ENCODE measurements around the gene POLN.

Gene POLN

GRCh38 chr4:2071252-2071911, 170.5 kb downstream of the POLN start:
- H3K9me3 ChIP-seq (ENCODE audit: control insufficient read depth in 2 of 2, low read length in 2 of 2): no peaks in the 10 kb centered on the region
- peaks cover 2 to 5% of the 10 kb centered on the region in 2 donors for H3K27me3 ChIP-seq (ENCODE audit: control insufficient read depth in 1 of 2, insufficient read depth in 2 of 2, low read length in 2 of 2)
- no peak overlapping the region for H3K9ac ChIP-seq (ENCODE audit: low read length in 2 of 2)
- H3K4me1 ChIP-seq (ENCODE audit: control insufficient read depth, insufficient read depth, low read length): no peaks in the 10 kb centered on the region
- H3K36me3 ChIP-seq (ENCODE audit: control insufficient read depth in 2 of 2, insufficient read depth in 2 of 2, low read length in 2 of 2): no peaks in the 10 kb centered on the region
- H3K27ac ChIP-seq (ENCODE audit: low read length): no peak overlapping the region
- no peak overlapping the region for H3K4me3 ChIP-seq (ENCODE audit: low read length in 2 of 2)

GRCh38 chr4:2070421-2071251, 171.3 kb downstream of the POLN start:
- peaks cover 2 to 5% of the 10 kb centered on the region in 2 donors for H3K27me3 ChIP-seq (ENCODE audit: control insufficient read depth in 1 of 2, insufficient read depth in 2 of 2, low read length in 2 of 2)

GRCh38 chr4:2069986-2070385, 171.9 kb downstream of the POLN start:
- H3K36me3 ChIP-seq (ENCODE audit: control insufficient read depth in 2 of 2, insufficient read depth in 2 of 2, low read length in 2 of 2): no peaks in the 10 kb centered on the region
- H3K9me3 ChIP-seq (ENCODE audit: control insufficient read depth in 2 of 2, low read length in 2 of 2): no peaks in the 10 kb centered on the region
- H3K27ac ChIP-seq (ENCODE audit: low read length): no peak overlapping the region
- peaks cover 2 to 5% of the 10 kb centered on the region in 2 donors for H3K27me3 ChIP-seq (ENCODE audit: control insufficient read depth in 1 of 2, insufficient read depth in 2 of 2, low read length in 2 of 2)
- no peaks in the 10 kb centered on the region for H3K4me1 ChIP-seq (ENCODE audit: control insufficient read depth, insufficient read depth, low read length)
- H3K4me3 ChIP-seq (ENCODE audit: low read length in 2 of 2): no peak overlapping the region
- no peak overlapping the region for H3K9ac ChIP-seq (ENCODE audit: low read length in 2 of 2)

More at GRCh38 chr4:2070421-2071251, 171.3 kb downstream of the POLN start:
- H3K36me3 ChIP-seq (ENCODE audit: control insufficient read depth in 2 of 2, insufficient read depth in 2 of 2, low read length in 2 of 2): no peaks in the 10 kb centered on the region
- H3K27ac ChIP-seq (ENCODE audit: low read length): no peak overlapping the region
- H3K4me1 ChIP-seq (ENCODE audit: control insufficient read depth, insufficient read depth, low read length): no peaks in the 10 kb centered on the region
- no peaks in the 10 kb centered on the region for H3K9me3 ChIP-seq (ENCODE audit: control insufficient read depth in 2 of 2, low read length in 2 of 2)
- H3K4me3 ChIP-seq (ENCODE audit: low read length in 2 of 2): no peak overlapping the region
- no peak overlapping the region for H3K9ac ChIP-seq (ENCODE audit: low read length in 2 of 2)

DNA sequence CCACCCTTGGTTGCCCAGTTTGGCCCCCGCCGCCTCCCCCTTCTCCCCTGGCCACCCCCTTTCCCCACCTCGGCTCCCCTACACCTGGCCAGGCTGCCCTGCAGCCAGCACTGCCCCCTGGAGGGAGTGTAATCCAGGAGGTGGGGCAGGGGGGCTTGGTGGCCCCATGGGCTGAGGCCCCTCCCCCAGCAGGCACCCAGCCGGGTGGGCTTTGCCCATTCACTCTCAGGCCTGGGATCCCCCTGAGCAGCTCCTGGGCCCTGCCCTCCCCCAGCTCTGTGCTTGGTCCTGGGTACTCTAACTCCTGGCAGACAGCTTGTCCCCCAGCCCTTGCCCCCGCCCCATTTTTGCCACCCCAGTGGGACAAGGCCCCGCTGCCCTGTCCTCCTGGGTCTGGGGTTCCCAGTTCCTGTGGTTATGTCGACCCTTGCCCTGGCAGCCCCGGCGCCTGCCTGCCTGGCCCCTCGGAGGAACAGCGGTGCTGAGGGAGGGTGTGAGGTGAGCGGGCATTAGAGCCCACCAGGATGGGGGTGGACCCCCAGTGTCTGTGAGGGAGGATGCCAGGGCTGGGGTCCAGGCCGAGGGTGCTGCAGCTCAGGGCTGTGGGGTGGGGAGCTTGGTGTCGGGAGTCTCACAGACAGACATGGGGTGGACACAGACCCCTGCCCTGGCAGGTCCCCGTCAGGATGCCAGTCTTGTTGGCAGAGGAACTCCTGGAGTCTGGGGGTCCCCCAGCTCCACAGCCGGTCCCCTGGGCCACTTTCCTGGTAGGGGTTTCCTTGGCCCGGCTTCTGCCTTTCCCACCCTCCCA, 172.6 kb downstream of the POLN start:
- peaks cover 2 to 5% of the 10 kb centered on the region in 2 donors for H3K27me3 ChIP-seq (ENCODE audit: control insufficient read depth in 1 of 2, insufficient read depth in 2 of 2, low read length in 2 of 2)
- no peaks in the 10 kb centered on the region for H3K9me3 ChIP-seq (ENCODE audit: control insufficient read depth in 2 of 2, low read length in 2 of 2)
- no peaks in the 10 kb centered on the region for H3K36me3 ChIP-seq (ENCODE audit: control insufficient read depth in 2 of 2, insufficient read depth in 2 of 2, low read length in 2 of 2)
- H3K27ac ChIP-seq (ENCODE audit: low read length): no peak overlapping the region
- no peaks in the 10 kb centered on the region for H3K4me1 ChIP-seq (ENCODE audit: control insufficient read depth, insufficient read depth, low read length)
- no peak overlapping the region for H3K9ac ChIP-seq (ENCODE audit: low read length in 2 of 2)
- H3K4me3 ChIP-seq (ENCODE audit: low read length in 2 of 2): no peak overlapping the region

- no peaks in the 10 kb centered on the region for H3K36me3 ChIP-seq (ENCODE audit: control insufficient read depth in 2 of 2, insufficient read depth in 2 of 2, low read length in 2 of 2)
- no peak overlapping the region for H3K27ac ChIP-seq (ENCODE audit: low read length)
- H3K4me1 ChIP-seq (ENCODE audit: control insufficient read depth, insufficient read depth, low read length): no peaks in the 10 kb centered on the region
- H3K9ac ChIP-seq (ENCODE audit: low read length in 2 of 2): no peak overlapping the region
- no peaks in the 10 kb centered on the region for H3K9me3 ChIP-seq (ENCODE audit: control insufficient read depth in 2 of 2, low read length in 2 of 2)
- H3K27me3 ChIP-seq (ENCODE audit: control insufficient read depth in 1 of 2, insufficient read depth in 2 of 2, low read length in 2 of 2): peaks cover 2 to 5% of the 10 kb centered on the region in 2 donors
- H3K4me3 ChIP-seq (ENCODE audit: low read length in 2 of 2): no peak overlapping the region
Observed at GRCh38 chr4:2068566-2068965, 173.4 kb downstream of the POLN start.

GRCh38 chr4:2068198-2068470, 173.8 kb downstream of the POLN start:
- no peaks in the 10 kb centered on the region for H3K9me3 ChIP-seq (ENCODE audit: control insufficient read depth in 2 of 2, low read length in 2 of 2)
- no peaks in the 10 kb centered on the region for H3K36me3 ChIP-seq (ENCODE audit: control insufficient read depth in 2 of 2, insufficient read depth in 2 of 2, low read length in 2 of 2)
- H3K4me1 ChIP-seq (ENCODE audit: control insufficient read depth, insufficient read depth, low read length): no peaks in the 10 kb centered on the region
- no peak overlapping the region for H3K9ac ChIP-seq (ENCODE audit: low read length in 2 of 2)
- H3K27ac ChIP-seq (ENCODE audit: low read length): no peak overlapping the region
- H3K27me3 ChIP-seq (ENCODE audit: control insufficient read depth in 1 of 2, insufficient read depth in 2 of 2, low read length in 2 of 2): peaks cover 2 to 5% of the 10 kb centered on the region in 2 donors
- no peak overlapping the region for H3K4me3 ChIP-seq (ENCODE audit: low read length in 2 of 2)

DNA sequence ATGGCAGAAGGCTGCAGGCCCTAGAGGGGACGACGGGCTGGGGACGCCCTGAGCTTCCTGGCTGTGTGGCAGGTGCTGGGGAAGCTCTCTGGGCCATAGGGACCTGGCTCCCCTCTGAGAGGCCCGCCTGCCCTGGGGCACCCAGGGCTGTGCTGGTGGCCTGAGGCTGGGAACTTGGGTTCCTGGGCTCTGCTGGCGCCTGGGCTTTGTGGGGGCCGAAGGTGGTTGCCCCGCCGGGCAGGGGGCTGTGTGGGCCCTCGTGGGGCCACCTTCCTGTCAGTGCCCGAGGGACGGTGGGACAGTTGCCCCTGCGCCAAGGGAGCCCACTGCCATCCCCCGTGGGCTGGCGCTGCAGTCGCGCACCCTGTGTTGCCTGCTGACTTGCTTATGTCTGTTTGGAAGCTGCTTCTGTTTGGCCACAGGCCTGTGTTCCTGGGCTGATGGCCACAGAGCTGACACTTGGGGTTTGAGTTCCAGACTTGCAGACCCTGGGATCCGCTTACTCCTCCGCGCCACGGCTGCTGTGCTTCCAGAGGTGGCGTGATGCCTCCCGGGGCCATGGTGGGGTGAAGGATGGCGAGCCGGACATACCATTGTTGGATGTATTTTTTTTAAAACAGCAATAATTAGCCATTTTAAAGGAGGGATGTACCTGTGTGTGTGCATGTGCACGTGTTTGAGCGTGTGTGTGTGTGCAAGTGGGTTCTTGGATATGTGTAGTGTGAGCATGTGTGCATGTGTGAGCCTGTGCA, 174.3 kb downstream of the POLN start:
- H3K4me1 ChIP-seq (ENCODE audit: control insufficient read depth, insufficient read depth, low read length): no peaks in the 10 kb centered on the region
- peaks cover 2 to 5% of the 10 kb centered on the region in 2 donors for H3K27me3 ChIP-seq (ENCODE audit: control insufficient read depth in 1 of 2, insufficient read depth in 2 of 2, low read length in 2 of 2)
- H3K36me3 ChIP-seq (ENCODE audit: control insufficient read depth in 2 of 2, insufficient read depth in 2 of 2, low read length in 2 of 2): no peaks in the 10 kb centered on the region
- H3K9ac ChIP-seq (ENCODE audit: low read length in 2 of 2): no peak overlapping the region
- H3K27ac ChIP-seq (ENCODE audit: low read length): no peak overlapping the region
- no peak overlapping the region for H3K4me3 ChIP-seq (ENCODE audit: low read length in 2 of 2)
- no peaks in the 10 kb centered on the region for H3K9me3 ChIP-seq (ENCODE audit: control insufficient read depth in 2 of 2, low read length in 2 of 2)

GRCh38 chr4:2066571-2067445, 175.1 kb downstream of the POLN start:
- Histone ChIP-seq H3K27me3 (ENCODE audit: control insufficient read depth in 1 of 2, insufficient read depth in 2 of 2, low read length in 2 of 2) (peaks cover 2 to 9% of the 10 kb centered on the region in 2 donors), H3K4me3 (ENCODE audit: low read length in 2 of 2) (no peak overlapping the region), H3K27ac (ENCODE audit: low read length) (no peak overlapping the region), H3K36me3 (ENCODE audit: control insufficient read depth in 2 of 2, insufficient read depth in 2 of 2, low read length in 2 of 2) (no peaks in the 10 kb centered on the region), H3K9ac (ENCODE audit: low read length in 2 of 2) (no peak overlapping the region), H3K4me1 (ENCODE audit: control insufficient read depth, insufficient read depth, low read length) (no peaks in the 10 kb centered on the region), H3K9me3 (ENCODE audit: control insufficient read depth in 2 of 2, low read length in 2 of 2) (no peaks in the 10 kb centered on the region)

DNA sequence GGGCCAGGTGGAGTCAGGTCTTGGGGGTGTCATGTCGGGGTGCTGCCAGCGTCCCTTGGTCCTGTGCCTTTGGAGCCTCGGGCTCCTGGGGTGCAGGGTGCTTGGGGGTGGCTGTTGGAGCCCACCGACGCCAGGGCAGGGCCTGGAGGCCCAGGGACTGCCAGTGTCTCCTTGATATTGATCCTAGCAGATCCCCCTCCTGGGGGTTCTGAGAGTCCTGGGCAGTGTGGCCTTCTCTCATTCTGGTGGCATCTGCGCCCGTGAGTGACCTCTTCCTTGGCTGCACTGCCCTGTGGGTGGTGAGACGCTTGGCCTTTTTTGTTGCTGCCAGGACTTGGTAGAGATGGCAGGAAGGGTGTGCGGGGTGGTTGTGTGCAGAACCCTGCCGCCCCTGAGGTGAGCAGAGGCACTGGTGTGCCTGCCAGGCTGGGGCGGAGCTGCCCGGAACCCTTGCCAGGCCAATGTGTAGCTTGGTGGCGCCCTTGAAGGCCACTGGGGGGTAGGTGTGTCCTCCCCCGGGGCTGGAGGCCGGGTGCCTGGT, 175.8 kb downstream of the POLN start:
- H3K4me3 ChIP-seq (ENCODE audit: low read length in 2 of 2): no peak overlapping the region
- no peaks in the 10 kb centered on the region for H3K9me3 ChIP-seq (ENCODE audit: control insufficient read depth in 2 of 2, low read length in 2 of 2)
- peaks cover 3 to 9% of the 10 kb centered on the region in 2 donors for H3K27me3 ChIP-seq (ENCODE audit: control insufficient read depth in 1 of 2, insufficient read depth in 2 of 2, low read length in 2 of 2)
- no peak overlapping the region for H3K27ac ChIP-seq (ENCODE audit: low read length)
- H3K9ac ChIP-seq (ENCODE audit: low read length in 2 of 2): no peak overlapping the region
- H3K36me3 ChIP-seq (ENCODE audit: control insufficient read depth in 2 of 2, insufficient read depth in 2 of 2, low read length in 2 of 2): no peaks in the 10 kb centered on the region
- H3K4me1 ChIP-seq (ENCODE audit: control insufficient read depth, insufficient read depth, low read length): no peaks in the 10 kb centered on the region
